ENCODE data around the gene KIF24. TPM values are rescaled to one million over a fixed set of nuclear protein-coding genes. Genes with fewer than 3 reads are reported as not detected.
"Not testable (repeated sequence)": the region's sequence is repeated elsewhere in the genome, so short reads cannot be mapped to it uniquely, and the experiment has no call there.

The KIF24 gene
- polyA plus RNA-seq, 1 donor, result 2.0 TPM

GRCh38 chr9:34338665-34339385 is 9.8 kb upstream of the KIF24 start:
- peaks cover 25% of the 10 kb centered on the region for H3K4me1 ChIP-seq (ENCODE audit: control insufficient read depth, insufficient read depth, low read length)
- no CpG with 5 or more reads among the region's 2 CpGs for WGBS (ENCODE audit: insufficient coverage, low lambda C conversion rate)
- no peaks in the 10 kb centered on the region for H3K27me3 ChIP-seq (ENCODE audit: control insufficient read depth, insufficient read depth, low read length)
- H3K4me3 ChIP-seq (ENCODE audit: low read length), result no peak overlapping the region
- peaks cover 29% of the 10 kb centered on the region for H3K36me3 ChIP-seq (ENCODE audit: control insufficient read depth, insufficient read depth, low read length)
- no peak overlapping the region for H3K27ac ChIP-seq (ENCODE audit: low read length)
- H3K9me3 ChIP-seq (ENCODE audit: control insufficient read depth, low read depth, low read length), result no peaks in the 10 kb centered on the region
- no peak for DNase-seq

- not testable (repeated sequence) for DNase-seq; H3K27ac ChIP-seq (ENCODE audit: low read length); H3K9me3 ChIP-seq (ENCODE audit: control insufficient read depth, low read depth, low read length); H3K27me3 ChIP-seq (ENCODE audit: control insufficient read depth, insufficient read depth, low read length); H3K4me3 ChIP-seq (ENCODE audit: low read length)
- peaks cover 27% of the 10 kb centered on the region for H3K36me3 ChIP-seq (ENCODE audit: control insufficient read depth, insufficient read depth, low read length)
- H3K4me1 ChIP-seq (ENCODE audit: control insufficient read depth, insufficient read depth, low read length), result peaks cover 18% of the 10 kb centered on the region
These were observed 9.0 kb upstream of the KIF24 start for GRCh38 chr9:34338079-34338478.

GRCh38 chr9:34337403-34337802 is 8.3 kb upstream of the KIF24 start:
- Histone ChIP-seq H3K36me3 (ENCODE audit: control insufficient read depth, insufficient read depth, low read length) (peaks cover 24% of the 10 kb centered on the region), H3K4me3 (ENCODE audit: low read length) (no peak overlapping the region), H3K9me3 (ENCODE audit: control insufficient read depth, low read depth, low read length) (no peaks in the 10 kb centered on the region), H3K27me3 (ENCODE audit: control insufficient read depth, insufficient read depth, low read length) (no peaks in the 10 kb centered on the region), H3K4me1 (ENCODE audit: control insufficient read depth, insufficient read depth, low read length) (peaks cover 14% of the 10 kb centered on the region), H3K27ac (ENCODE audit: low read length) (no peak overlapping the region)
- no CpG with 5 or more reads among the region's 2 CpGs for WGBS (ENCODE audit: insufficient coverage, low lambda C conversion rate)
- DNase-seq, result no peak

- 75% methylated on average over 1 of the region's 4 CpGs for WGBS (ENCODE audit: insufficient coverage, low lambda C conversion rate)
- Histone ChIP-seq H3K4me3 (ENCODE audit: low read length) (no peak overlapping the region), H3K4me1 (ENCODE audit: control insufficient read depth, insufficient read depth, low read length) (peaks cover 5% of the 10 kb centered on the region), H3K27me3 (ENCODE audit: control insufficient read depth, insufficient read depth, low read length) (no peaks in the 10 kb centered on the region), H3K9me3 (ENCODE audit: control insufficient read depth, low read depth, low read length) (no peaks in the 10 kb centered on the region), H3K36me3 (ENCODE audit: control insufficient read depth, insufficient read depth, low read length) (peaks cover 15% of the 10 kb centered on the region), H3K27ac (ENCODE audit: low read length) (no peak overlapping the region)
- no peak for DNase-seq
These were observed 6.3 kb upstream of the KIF24 start for GRCh38 chr9:34335376-34335775.

DNA sequence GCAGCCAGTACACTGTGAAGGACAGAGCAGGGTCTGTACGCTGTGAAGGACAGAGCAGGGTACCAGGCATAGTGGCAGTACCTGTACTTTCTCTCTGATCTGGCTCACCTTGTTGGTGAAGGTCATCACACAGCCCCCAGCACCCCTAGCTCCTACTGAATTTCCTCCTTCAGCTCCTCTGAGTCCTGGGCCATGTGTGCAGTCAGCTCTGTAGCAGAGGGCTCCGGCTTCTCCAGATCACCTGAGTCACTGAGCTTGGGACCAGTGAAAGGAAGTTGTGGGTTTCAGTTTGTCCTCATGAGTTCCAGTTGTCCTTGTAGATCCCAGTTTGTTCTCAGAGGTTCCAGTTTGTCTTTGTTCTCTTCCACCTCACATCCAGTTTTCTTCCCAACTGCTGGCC is 5.8 kb upstream of the KIF24 start:
- Histone ChIP-seq H3K4me3 (ENCODE audit: low read length) (no peak overlapping the region), H3K36me3 (ENCODE audit: control insufficient read depth, insufficient read depth, low read length) (peaks cover 11% of the 10 kb centered on the region)
- no CpG with 5 or more reads among the region's 2 CpGs for WGBS (ENCODE audit: insufficient coverage, low lambda C conversion rate)

DNA sequence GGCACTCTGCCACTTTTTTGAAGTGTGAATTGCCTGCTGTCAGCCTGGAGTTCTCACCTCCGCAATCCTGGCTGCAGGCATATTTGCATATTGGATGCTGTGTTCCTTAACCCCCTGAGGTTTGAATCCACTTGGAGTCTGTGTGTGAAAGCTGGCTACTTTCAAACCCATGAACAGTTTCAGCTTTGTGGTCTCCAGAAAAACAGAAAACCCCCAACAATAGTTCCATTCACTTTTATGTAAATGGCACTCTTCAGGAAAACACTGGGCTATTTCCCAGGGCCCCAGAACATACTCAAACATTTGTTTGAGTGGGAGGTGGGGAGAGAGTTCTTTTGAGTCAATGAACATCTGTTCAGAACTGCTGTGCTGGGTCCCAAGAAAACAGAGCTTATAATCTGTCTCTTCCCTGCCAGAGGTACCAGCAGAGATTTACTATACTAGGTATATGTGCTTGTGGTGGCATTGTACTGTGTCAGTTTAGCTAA is 5.3 kb upstream of the KIF24 start:
- H3K36me3 ChIP-seq (ENCODE audit: control insufficient read depth, insufficient read depth, low read length), result peaks cover 8% of the 10 kb centered on the region
- no peak overlapping the region for H3K4me3 ChIP-seq (ENCODE audit: low read length)
- H3K27ac ChIP-seq (ENCODE audit: low read length), result no peak overlapping the region
- no peaks in the 10 kb centered on the region for H3K27me3 ChIP-seq (ENCODE audit: control insufficient read depth, insufficient read depth, low read length)
- no peaks in the 10 kb centered on the region for H3K9me3 ChIP-seq (ENCODE audit: control insufficient read depth, low read depth, low read length)
- H3K4me1 ChIP-seq (ENCODE audit: control insufficient read depth, insufficient read depth, low read length), result peaks cover 3% of the 10 kb centered on the region
- WGBS (ENCODE audit: insufficient coverage, low lambda C conversion rate), result no CpG with 5 or more reads among the region's 1 CpG
- DNase-seq, result no peak

More for the DNA sequence above, 5.8 kb upstream of the KIF24 start:
- peaks cover 3% of the 10 kb centered on the region for H3K4me1 ChIP-seq (ENCODE audit: control insufficient read depth, insufficient read depth, low read length)
- no peaks in the 10 kb centered on the region for H3K27me3 ChIP-seq (ENCODE audit: control insufficient read depth, insufficient read depth, low read length)
- no peak for DNase-seq
- H3K9me3 ChIP-seq (ENCODE audit: control insufficient read depth, low read depth, low read length), result no peaks in the 10 kb centered on the region
- H3K27ac ChIP-seq (ENCODE audit: low read length), result no peak overlapping the region

DNA sequence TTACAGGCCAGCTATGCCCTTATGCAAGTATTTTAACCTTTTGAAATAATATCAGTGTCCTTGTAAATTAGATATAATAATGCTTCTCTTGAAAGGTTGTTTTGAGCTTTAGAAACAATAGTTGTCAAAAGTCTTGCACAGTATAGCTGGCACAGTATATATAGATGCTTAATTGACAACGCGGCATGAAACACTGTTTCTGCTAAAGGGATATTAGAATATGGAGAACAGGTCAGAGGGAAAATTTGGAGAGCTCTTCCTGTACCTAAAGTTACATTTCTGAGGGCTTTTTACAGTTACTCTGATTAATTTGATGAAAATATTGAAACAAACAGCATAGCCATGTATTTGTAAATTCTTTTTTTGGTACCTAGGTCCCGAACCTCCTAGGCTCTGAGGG is 4.8 kb upstream of the KIF24 start:
- peaks cover 3% of the 10 kb centered on the region for H3K36me3 ChIP-seq (ENCODE audit: control insufficient read depth, insufficient read depth, low read length)
- H3K27me3 ChIP-seq (ENCODE audit: control insufficient read depth, insufficient read depth, low read length), result no peaks in the 10 kb centered on the region
- H3K9me3 ChIP-seq (ENCODE audit: control insufficient read depth, low read depth, low read length), result no peaks in the 10 kb centered on the region
- no peak overlapping the region for H3K27ac ChIP-seq (ENCODE audit: low read length)
- peaks cover 3% of the 10 kb centered on the region for H3K4me1 ChIP-seq (ENCODE audit: control insufficient read depth, insufficient read depth, low read length)
- no peak overlapping the region for H3K4me3 ChIP-seq (ENCODE audit: low read length)
- no peak for DNase-seq
- WGBS (ENCODE audit: insufficient coverage, low lambda C conversion rate), result 56% methylated on average over 3 of the region's 3 CpGs

DNA sequence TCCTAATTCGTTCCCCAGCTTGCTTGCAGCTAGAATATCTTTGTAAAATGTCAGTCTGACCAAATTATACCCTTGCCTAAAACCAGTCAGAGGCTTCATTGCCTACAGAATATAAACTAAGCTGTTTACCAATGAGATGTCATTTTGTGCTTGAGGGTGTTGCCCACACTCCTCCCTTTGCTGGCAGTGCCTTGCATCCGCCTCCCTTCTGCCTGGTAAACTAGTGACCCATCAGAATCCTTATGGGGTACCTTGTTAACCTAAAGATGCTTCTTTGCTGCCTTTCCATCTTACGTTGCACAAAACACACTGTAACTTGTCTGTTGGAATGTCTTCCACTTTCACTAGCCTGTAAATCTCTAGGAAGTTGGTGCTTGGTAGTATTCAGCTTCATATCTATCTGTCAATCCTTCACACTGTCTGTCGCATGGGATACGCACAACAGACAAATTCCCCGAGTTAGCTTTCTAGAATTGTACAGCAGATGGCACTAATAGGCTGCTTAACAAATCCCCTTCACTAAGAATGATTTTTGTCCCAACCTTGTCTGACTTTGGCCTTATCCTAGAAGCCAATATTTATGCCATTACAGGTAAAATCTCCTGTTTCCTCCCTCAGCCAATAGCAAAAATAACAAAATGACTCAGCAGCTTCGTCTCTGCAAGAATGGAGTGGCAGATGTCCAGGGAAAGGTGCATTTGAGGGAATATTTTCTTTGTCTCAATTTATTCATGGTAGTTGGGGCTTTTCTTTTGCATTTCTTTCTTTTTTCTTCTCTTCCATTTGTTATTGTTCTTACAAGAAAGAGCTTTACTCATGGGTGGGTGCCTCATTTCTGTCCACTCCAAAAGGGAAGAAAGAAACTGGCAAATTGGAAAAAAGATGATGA is 3.3 kb upstream of the KIF24 start:
- Histone ChIP-seq H3K4me3 (ENCODE audit: low read length) (no peak overlapping the region), H3K36me3 (ENCODE audit: control insufficient read depth, insufficient read depth, low read length) (no peaks in the 10 kb centered on the region), H3K4me1 (ENCODE audit: control insufficient read depth, insufficient read depth, low read length) (peaks cover 3% of the 10 kb centered on the region), H3K27ac (ENCODE audit: low read length) (no peak overlapping the region), H3K9me3 (ENCODE audit: control insufficient read depth, low read depth, low read length) (no peaks in the 10 kb centered on the region), H3K27me3 (ENCODE audit: control insufficient read depth, insufficient read depth, low read length) (no peaks in the 10 kb centered on the region)
- 40% methylated on average over 1 of the region's 7 CpGs for WGBS (ENCODE audit: insufficient coverage, low lambda C conversion rate)
- peak; percentile 54 to 59 for DNase-seq

- no CpG with 5 or more reads among the region's 1 CpG for WGBS (ENCODE audit: insufficient coverage, low lambda C conversion rate)
These were observed 2.1 kb upstream of the KIF24 start for GRCh38 chr9:34331196-34331595.

GRCh38 chr9:34328500-34328986 is 525 bp downstream of the KIF24 start:
- Histone ChIP-seq H3K4me1 (ENCODE audit: control insufficient read depth, insufficient read depth, low read length) (peaks cover 3% of the 10 kb centered on the region), H3K4me3 (ENCODE audit: low read length) (peak overlapping the region; percentile 64), H3K9me3 (ENCODE audit: control insufficient read depth, low read depth, low read length) (no peaks in the 10 kb centered on the region), H3K27me3 (ENCODE audit: control insufficient read depth, insufficient read depth, low read length) (no peaks in the 10 kb centered on the region), H3K36me3 (ENCODE audit: control insufficient read depth, insufficient read depth, low read length) (no peaks in the 10 kb centered on the region), H3K27ac (ENCODE audit: low read length) (peak overlapping the region; percentile 62)
- 9% methylated on average over 4 of the region's 11 CpGs for WGBS (ENCODE audit: insufficient coverage, low lambda C conversion rate)
- no peak for DNase-seq

More at GRCh38 chr9:34331196-34331595, 2.1 kb upstream of the KIF24 start:
- no peak for DNase-seq
- Histone ChIP-seq H3K4me3 (ENCODE audit: low read length) (no peak overlapping the region), H3K27ac (ENCODE audit: low read length) (no peak overlapping the region), H3K9me3 (ENCODE audit: control insufficient read depth, low read depth, low read length) (no peaks in the 10 kb centered on the region), H3K27me3 (ENCODE audit: control insufficient read depth, insufficient read depth, low read length) (no peaks in the 10 kb centered on the region), H3K36me3 (ENCODE audit: control insufficient read depth, insufficient read depth, low read length) (no peaks in the 10 kb centered on the region), H3K4me1 (ENCODE audit: control insufficient read depth, insufficient read depth, low read length) (peaks cover 3% of the 10 kb centered on the region)

Measured in large intestine (tissue), 3 donors.